NCI-H2081 treated with DMSO at 0.1 percent for 48 hours (cell line): Measurements from ENCODE around the gene GPR85.
"Not testable (repeated sequence)": the region's sequence is repeated elsewhere in the genome, so short reads cannot be mapped to it uniquely, and the experiment has no call there.

Source experiments
- DNase-seq: peaks from one replicate; lab custom pipeline; 2025; lab: John Stamatoyannopoulos, UW

Gene GPR85, protein sequence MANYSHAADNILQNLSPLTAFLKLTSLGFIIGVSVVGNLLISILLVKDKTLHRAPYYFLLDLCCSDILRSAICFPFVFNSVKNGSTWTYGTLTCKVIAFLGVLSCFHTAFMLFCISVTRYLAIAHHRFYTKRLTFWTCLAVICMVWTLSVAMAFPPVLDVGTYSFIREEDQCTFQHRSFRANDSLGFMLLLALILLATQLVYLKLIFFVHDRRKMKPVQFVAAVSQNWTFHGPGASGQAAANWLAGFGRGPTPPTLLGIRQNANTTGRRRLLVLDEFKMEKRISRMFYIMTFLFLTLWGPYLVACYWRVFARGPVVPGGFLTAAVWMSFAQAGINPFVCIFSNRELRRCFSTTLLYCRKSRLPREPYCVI

DNA sequence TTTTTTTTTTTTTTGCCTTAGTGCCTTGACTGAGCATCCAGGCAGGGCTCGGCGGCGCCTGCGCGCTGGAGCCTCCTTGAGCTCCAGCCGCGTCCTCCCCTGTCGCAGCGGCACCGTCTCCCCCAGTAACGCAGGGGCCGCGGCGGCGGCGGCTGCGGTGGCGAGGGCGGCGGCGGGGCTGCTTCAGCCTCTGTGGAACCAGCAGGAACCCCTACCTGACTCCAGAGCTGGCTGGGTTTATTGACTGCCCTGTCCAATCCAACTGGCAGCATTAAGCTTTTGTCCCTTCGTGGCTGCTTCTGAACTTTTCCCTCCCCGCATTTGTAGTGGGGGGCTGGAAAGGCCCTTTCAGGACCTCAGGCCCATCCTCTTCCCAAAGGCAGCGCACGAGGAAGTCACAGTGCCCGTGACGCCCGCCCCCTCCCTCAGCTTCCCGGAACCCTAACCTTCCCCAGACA is at the start of gene GPR85:
Gene GPR85, minus strand, starts transcription at position 397 of the 458 bp plus-strand sequence. CDS start 2,106 bp downstream, outside the sequence.
- DNase-seq: no peak

- DNase-seq: no peak
Measured at GRCh38 chr7:113134025-113134424, 47.4 kb upstream of the GPR85 start.

DNA sequence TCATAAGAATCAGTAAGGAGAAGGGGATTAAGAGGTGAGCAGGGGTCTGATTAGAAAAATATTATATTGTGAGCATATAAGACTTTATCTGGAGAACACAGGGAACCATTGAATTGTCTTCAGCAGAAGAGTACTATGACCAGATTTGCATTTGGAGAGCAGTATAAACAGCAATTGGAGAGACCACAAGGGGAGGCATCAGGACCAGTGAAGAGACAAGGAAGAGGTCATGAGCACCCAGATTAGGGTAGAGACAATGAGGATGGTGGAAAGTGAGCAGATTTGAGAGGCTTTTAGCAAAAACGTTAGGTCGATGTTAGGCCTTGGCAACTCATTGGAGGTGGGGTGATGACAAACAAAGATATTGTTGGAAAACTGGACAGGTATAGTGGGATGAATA is 44.7 kb upstream of the GPR85 start:
- DNase-seq: no peak

DNA sequence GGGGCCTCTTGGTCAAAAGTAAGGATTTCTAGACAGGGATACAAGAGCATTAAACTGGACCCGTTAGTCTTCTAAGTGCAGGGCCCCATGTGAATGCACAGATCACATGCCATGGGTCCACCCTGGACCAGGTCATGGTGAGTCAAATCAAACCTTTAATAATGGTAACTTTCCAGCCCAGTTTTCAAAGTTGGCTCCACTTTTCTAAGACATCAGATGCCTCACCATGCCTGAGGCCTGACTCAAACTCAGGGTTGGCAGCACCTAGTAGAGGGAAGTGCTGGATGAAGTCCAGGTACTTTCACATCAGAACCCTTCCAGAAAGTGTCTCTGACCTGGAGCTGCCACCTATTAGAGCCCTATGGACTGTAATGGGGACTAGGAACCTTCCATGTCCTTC is 41.4 kb upstream of the GPR85 start:
- no peak for DNase-seq

- DNase-seq: no peak
Measured at GRCh38 chr7:113125728-113126127, 39.1 kb upstream of the GPR85 start.

DNA sequence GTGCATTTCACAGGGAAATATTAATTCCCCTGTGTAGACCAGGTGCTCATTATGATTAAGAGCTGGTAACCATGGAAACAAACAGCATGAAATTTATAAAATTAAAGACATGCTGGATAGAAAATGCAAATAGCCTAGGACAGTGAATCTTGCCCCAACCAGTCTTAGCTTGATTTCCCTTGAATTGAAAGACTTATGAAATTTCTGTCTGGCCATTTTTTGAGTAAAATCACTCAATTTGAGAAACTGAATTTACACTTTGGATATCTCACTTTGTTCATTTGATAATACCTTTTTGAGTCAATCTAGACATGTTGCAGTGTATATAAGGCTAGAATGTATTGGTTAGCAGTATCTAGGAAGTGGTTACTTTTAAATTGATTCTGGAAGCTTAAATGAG is 36.1 kb upstream of the GPR85 start:
- no peak for DNase-seq

DNA sequence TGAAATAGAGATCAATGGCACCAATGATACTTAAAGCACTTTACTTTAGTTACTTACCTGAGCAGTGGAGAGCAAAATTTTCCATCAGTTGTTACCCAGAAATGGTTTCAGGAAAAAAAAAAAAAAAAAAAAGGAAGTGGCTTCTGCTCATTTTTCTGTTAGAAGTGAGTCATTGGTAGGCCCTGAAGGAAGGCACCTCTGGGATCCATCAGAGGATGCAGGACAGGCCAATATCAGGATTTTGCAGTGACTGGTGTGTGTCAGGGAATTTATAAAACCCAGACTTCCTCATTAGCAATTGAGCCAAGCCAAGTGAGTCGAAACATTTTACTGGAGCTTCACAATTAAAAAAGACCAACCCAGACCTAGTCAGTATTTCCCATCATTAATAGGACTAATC is 34.0 kb upstream of the GPR85 start:
- DNase-seq: no peak

DNA sequence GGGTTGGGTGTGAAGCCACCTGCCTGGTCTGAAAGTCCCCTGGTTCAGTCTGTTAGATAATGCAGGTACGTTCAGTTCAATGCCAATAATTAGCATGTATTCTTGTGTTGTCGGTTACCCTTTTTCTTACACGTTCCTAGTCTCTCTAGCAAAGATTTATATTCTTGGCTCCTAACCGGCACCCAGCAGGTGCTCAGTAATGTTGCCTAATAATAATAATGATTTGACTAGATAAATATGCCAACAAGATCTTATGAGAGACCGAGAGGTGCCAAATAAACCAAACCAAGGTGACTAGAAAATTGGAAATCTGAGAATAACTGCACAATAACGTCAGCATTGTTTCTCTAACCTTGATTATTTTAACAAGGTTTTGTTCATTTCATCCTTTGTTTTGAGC is 32.8 kb upstream of the GPR85 start:
- no peak for DNase-seq

DNA sequence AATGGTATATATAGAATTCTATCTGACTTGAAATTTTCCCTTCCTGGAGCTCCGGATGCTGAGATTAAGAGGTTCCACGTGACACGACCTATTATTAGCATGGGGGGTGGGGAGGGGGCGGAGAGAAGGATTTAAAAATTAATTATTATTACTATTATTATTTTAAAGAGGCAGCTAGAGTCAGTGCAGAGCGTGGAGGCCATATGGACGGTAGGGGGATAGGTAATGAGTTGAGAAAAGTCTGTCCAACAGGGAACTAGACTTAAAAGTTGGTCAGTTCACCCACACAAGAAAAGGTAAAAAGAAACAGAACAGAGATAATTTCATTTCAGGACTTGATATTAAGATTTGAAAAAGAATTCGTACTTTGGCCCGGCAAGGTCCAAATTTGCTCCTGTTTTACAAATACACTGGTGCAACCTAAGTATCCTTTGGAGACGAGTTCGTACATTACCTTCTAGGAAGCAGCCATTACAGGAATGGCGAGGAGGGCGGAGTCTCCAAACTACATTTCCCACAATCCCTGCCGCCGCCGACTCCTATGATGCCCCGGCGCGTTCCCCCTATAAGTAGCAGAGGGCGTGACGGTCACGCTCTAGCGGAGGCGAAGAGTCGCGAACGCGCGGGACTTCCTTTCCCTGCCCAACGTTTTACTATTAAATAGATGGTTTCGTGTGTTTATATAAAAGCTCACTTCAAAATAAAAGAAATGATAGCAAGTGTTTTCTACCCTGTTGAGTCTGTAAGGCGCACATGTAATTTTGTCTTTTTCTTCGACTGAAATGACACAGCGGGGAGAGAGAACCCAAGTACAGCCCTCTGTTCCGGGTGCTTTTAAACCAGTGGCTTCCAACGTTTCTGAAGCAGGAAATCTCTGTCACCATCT is 31.7 kb upstream of the GPR85 start, which contains the start of gene SMIM30:
Gene SMIM30, minus strand, starts transcription at position 481 of the 886 bp plus-strand sequence. CDS start 976 bp downstream, outside the sequence.
- peak; percentile 79 for DNase-seq

DNA sequence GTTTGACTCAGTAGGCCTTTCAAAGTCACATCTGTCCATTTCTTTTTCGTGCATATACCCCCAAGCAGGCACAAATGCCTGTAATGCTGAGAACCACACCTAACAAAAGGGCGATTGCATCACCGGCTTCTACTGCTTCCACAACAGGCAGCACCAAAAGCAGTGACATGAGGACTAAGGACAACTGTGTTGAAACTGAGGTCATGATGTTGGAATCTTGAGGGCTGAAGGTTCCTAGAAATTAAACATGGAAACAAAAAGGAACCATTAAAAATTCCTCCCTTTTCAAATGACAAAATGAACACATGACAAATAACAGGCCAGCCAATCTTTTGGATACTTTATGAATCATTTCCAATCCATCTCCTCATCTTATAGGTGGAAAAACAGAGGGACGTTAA is 30.7 kb upstream of the GPR85 start:
- not testable (repeated sequence) for DNase-seq

GRCh38 chr7:113113912-113114311 is 27.3 kb upstream of the GPR85 start:
- no peak for DNase-seq

GRCh38 chr7:113109718-113110117 is 23.1 kb upstream of the GPR85 start:
- no peak for DNase-seq

DNA sequence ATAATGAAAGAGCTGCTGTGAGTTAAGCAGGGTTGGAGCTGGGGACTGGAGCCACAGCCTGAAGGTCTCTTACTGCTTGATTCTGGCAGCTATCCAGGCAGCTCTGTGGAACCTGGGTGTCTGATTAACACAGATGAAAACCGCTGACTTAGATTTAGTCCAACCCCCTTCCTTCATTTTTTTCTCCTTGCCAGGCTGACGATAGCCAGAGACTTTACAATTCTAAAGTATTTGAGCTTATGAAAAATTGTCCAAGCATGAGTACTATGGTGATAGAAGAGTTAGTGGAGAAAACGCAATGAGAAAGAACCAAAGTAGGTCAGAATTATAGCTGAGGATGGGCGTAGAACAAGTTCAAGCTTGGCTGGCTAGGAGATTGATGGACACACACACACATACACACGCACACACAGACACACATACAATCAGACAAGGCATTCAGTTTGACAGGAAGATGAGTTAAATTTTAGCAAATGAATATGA is 13.5 kb upstream of the GPR85 start:
- DNase-seq: no peak

DNA sequence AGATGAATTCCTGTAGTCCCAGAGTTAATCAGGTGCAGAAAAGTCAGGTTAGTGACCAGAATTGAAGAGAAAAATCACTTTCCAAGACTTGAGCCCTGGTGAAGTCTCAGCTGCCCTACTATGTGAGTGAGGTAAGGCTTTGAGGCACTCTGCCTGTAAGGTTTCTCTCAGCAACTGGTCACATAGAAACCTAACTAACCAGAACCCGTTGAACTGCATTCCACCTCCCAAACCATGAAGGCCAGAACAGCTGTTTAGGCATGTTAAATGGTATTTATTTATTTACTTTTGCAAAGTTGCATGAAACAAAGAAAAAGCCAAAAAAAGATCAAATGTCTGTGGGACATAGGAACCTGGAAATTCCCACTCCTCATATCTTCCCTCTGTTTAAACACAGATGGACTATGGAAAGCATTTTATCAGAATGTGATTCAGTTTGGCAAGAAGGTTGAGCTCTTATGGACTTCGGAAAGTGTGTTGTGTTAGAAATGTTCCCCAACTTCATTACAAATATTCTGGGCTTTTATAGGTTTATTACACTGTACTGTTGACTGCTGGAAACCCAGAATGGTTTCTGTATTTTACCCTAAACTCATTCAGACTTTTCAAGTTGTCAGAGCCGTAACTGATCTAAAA is 12.8 kb upstream of the GPR85 start:
- DNase-seq: no peak

- no peak for DNase-seq
Measured at GRCh38 chr7:113094517-113095249, 8.1 kb upstream of the GPR85 start.

GRCh38 chr7:113093561-113093960 is 6.9 kb upstream of the GPR85 start:
- no peak for DNase-seq

- DNase-seq: no peak
Measured at GRCh38 chr7:113092762-113093161, 6.1 kb upstream of the GPR85 start.

DNA sequence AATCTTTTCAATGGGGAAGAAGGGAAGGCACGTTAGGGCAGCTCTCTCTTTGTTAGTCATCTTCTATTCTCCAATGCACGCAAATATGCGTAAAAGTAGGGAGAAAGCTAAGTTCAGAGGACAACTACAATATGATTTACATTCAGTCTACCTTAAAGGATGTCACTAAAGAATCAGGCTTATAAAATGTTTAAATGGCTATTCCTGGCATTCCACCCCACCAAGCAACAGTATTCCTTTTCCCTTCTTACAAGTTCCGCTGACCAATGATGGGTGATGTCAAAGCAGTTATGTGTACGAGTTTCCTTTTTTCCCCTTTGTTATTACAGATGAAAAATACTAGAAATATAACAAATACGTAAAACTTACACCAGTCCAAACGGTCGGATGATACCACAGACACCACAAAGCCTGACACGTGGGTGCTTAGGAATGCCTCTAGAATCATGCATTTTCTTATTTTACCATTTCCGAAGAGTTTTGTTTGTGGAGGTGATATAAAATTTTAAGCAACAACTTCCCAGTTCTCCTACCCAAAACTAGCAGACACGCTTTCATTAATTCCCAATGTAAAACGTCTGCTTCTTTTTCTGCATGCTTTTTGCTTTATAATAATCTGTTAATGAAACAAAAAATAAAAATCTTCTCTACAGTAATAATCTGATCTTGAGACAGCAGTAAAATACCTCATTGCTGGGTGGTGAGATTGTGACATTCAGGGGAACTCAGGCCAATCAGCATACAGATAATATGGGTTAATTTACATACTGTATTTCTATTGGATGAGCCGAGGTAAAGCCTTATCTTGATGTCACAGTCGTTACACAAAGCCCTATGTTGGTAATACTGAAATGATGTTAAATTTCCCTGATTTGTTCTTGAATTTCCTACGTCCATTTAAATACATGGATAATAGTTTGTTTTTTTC is 708 bp upstream of the GPR85 start:
- peak; percentile 77 for DNase-seq

DNA sequence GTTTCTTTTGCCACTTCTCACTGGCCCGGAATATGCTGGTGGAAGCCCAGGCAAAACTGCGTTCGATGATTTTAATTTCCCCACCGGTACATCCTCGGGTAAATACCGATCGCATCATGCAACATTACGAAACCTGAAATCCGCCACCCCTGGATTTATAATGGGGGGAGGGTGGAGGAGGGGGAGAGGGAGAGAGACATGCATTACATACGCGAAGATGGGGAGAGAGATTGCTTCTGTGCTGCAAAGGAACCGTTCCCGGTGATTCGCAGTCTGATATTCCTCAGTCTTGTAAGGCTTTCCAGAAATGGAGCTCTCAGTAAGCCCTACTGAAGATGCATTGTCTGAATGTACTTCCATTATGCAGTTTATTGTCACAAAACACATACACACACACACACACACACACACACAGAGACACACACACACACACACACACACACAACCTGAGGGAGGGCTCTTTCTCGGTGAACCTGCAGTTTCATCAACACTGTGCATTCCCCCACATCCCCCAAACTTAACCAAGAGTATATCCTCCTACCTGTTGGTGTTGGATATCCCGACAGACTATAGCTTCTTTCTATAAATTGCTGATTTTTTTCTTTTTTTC is 741 bp downstream of the GPR85 start:
- no peak for DNase-seq
